Duodenal mucosa (tissue), 2 donors: ENCODE results near the gene NOS1AP.

Experiments
- H3K27ac ChIP-seq: one replicate; pipeline ENCODE4 v1.7.0; 2013; ENCODE audit warnings: low read depth, low read length
- H3K27me3 ChIP-seq, 2 donors: one replicate each; pipeline ENCODE4 v1.7.0; 2013; ENCODE audit warnings: low read length in 2 of 2, control low read depth in 1 of 2; ENCODE audit not compliant: insufficient read depth in 2 of 2, control insufficient read depth in 1 of 2
- H3K36me3 ChIP-seq, 2 donors: one replicate each; pipeline ENCODE4 v1.7.0; 2013; ENCODE audit warnings: low read length in 2 of 2, control low read depth in 1 of 2; ENCODE audit not compliant: insufficient read depth in 2 of 2, control insufficient read depth in 1 of 2
- H3K4me1 ChIP-seq, 2 donors: one replicate each; pipeline ENCODE4 v1.7.0; 2013; ENCODE audit warnings: low read length in 2 of 2, control low read depth in 1 of 2; ENCODE audit not compliant: insufficient read depth in 2 of 2, control insufficient read depth in 1 of 2
- H3K4me3 ChIP-seq, 2 donors: one replicate each; pipeline ENCODE4 v1.7.0; 2013; ENCODE audit warnings: low read length in 2 of 2, low read depth in 1 of 2
- H3K9ac ChIP-seq, 2 donors: one replicate each; pipeline ENCODE4 v1.7.0; 2013; ENCODE audit warnings: low read length in 2 of 2, low read depth in 1 of 2
- H3K9me3 ChIP-seq, 2 donors: one replicate each; pipeline ENCODE4 v1.7.0; 2013; ENCODE audit warnings: low read length in 2 of 2, control low read depth in 1 of 2; ENCODE audit not compliant: control insufficient read depth in 1 of 2

NOS1AP gene

GRCh38 chr1:162207862-162208261 lies 138.4 kb downstream of the NOS1AP start:
- H3K27me3 ChIP-seq, result no peaks in the 10 kb centered on the region
- H3K4me1 ChIP-seq, result peaks cover 9 to 22% of the 10 kb centered on the region in 2 donors
- no peak overlapping the region for H3K27ac ChIP-seq

GRCh38 chr1:162210196-162210595 lies 140.7 kb downstream of the NOS1AP start:
- H3K4me1 ChIP-seq, result peaks cover 20 to 37% of the 10 kb centered on the region in 2 donors
- no peaks in the 10 kb centered on the region for H3K9me3 ChIP-seq
- no peak overlapping the region for H3K9ac ChIP-seq
- H3K36me3 ChIP-seq, result no peaks in the 10 kb centered on the region
- H3K27ac ChIP-seq, result no peak overlapping the region
- H3K27me3 ChIP-seq, result no peaks in the 10 kb centered on the region
- no peak overlapping the region for H3K4me3 ChIP-seq

More at GRCh38 chr1:162207862-162208261, 138.4 kb downstream of the NOS1AP start:
- H3K36me3 ChIP-seq, result no peaks in the 10 kb centered on the region
- H3K4me3 ChIP-seq, result no peak overlapping the region
- no peak overlapping the region for H3K9ac ChIP-seq
- no peaks in the 10 kb centered on the region for H3K9me3 ChIP-seq

- no peaks in the 10 kb centered on the region for H3K9me3 ChIP-seq
- H3K4me3 ChIP-seq, result no peak overlapping the region
- no peaks in the 10 kb centered on the region for H3K36me3 ChIP-seq
- H3K9ac ChIP-seq, result no peak overlapping the region
- no peaks in the 10 kb centered on the region for H3K27me3 ChIP-seq
- peaks cover 22 to 36% of the 10 kb centered on the region in 2 donors for H3K4me1 ChIP-seq
- no peak overlapping the region for H3K27ac ChIP-seq
Observed at GRCh38 chr1:162212713-162213112, 143.2 kb downstream of the NOS1AP start.

- H3K4me3 ChIP-seq, result no peak overlapping the region
- no peaks in the 10 kb centered on the region for H3K9me3 ChIP-seq
- no peaks in the 10 kb centered on the region for H3K27me3 ChIP-seq
- H3K27ac ChIP-seq, result no peak overlapping the region
- H3K4me1 ChIP-seq, result peaks cover 25 to 36% of the 10 kb centered on the region in 2 donors
- no peak overlapping the region for H3K9ac ChIP-seq
- H3K36me3 ChIP-seq, result no peaks in the 10 kb centered on the region
Observed at GRCh38 chr1:162213281-162213912, 143.9 kb downstream of the NOS1AP start.

- no peak overlapping the region for H3K4me3 ChIP-seq
- H3K4me1 ChIP-seq, result peaks cover 26 to 36% of the 10 kb centered on the region in 2 donors
- H3K9ac ChIP-seq, result no peak overlapping the region
- no peaks in the 10 kb centered on the region for H3K9me3 ChIP-seq
- no peaks in the 10 kb centered on the region for H3K27me3 ChIP-seq
- no peaks in the 10 kb centered on the region for H3K36me3 ChIP-seq
- H3K27ac ChIP-seq, result no peak overlapping the region
Observed at GRCh38 chr1:162214202-162214601, 144.7 kb downstream of the NOS1AP start.

GRCh38 chr1:162215902-162216301 lies 146.4 kb downstream of the NOS1AP start:
- Histone ChIP-seq H3K4me3 (no peak overlapping the region), H3K36me3 (no peaks in the 10 kb centered on the region), H3K27ac (no peak overlapping the region), H3K4me1 (peaks cover 26 to 36% of the 10 kb centered on the region in 2 donors), H3K9me3 (no peaks in the 10 kb centered on the region), H3K27me3 (no peaks in the 10 kb centered on the region), H3K9ac (no peak overlapping the region)

GRCh38 chr1:162216604-162217003 lies 147.1 kb downstream of the NOS1AP start:
- Histone ChIP-seq H3K4me1 (peaks cover 26 to 36% of the 10 kb centered on the region in 2 donors), H3K9ac (no peak overlapping the region), H3K36me3 (no peaks in the 10 kb centered on the region), H3K27ac (no peak overlapping the region), H3K9me3 (no peaks in the 10 kb centered on the region), H3K4me3 (no peak overlapping the region), H3K27me3 (no peaks in the 10 kb centered on the region)

- H3K4me3 ChIP-seq, result no peak overlapping the region
- no peak overlapping the region for H3K9ac ChIP-seq
- H3K36me3 ChIP-seq, result no peaks in the 10 kb centered on the region
- no peak overlapping the region for H3K27ac ChIP-seq
- H3K4me1 ChIP-seq, result peaks cover 23 to 32% of the 10 kb centered on the region in 2 donors
- no peaks in the 10 kb centered on the region for H3K27me3 ChIP-seq
- H3K9me3 ChIP-seq, result no peaks in the 10 kb centered on the region
Observed at GRCh38 chr1:162217706-162218105, 148.2 kb downstream of the NOS1AP start.

GRCh38 chr1:162218546-162218945 lies 149.1 kb downstream of the NOS1AP start:
- Histone ChIP-seq H3K27ac (no peak overlapping the region), H3K9me3 (no peaks in the 10 kb centered on the region), H3K9ac (no peak overlapping the region), H3K4me3 (no peak overlapping the region), H3K27me3 (no peaks in the 10 kb centered on the region), H3K4me1 (peaks cover 14 to 24% of the 10 kb centered on the region in 2 donors), H3K36me3 (no peaks in the 10 kb centered on the region)

- no peak overlapping the region for H3K9ac ChIP-seq
- H3K9me3 ChIP-seq, result no peaks in the 10 kb centered on the region
- H3K4me3 ChIP-seq, result no peak overlapping the region
- no peak overlapping the region for H3K27ac ChIP-seq
- peaks cover 12 to 20% of the 10 kb centered on the region in 2 donors for H3K4me1 ChIP-seq
- no peaks in the 10 kb centered on the region for H3K36me3 ChIP-seq
- no peaks in the 10 kb centered on the region for H3K27me3 ChIP-seq
Observed at GRCh38 chr1:162218975-162219374, 149.5 kb downstream of the NOS1AP start.
